ENCODE measurements around the gene ZNF511.

ZNF511 gene

DNA sequence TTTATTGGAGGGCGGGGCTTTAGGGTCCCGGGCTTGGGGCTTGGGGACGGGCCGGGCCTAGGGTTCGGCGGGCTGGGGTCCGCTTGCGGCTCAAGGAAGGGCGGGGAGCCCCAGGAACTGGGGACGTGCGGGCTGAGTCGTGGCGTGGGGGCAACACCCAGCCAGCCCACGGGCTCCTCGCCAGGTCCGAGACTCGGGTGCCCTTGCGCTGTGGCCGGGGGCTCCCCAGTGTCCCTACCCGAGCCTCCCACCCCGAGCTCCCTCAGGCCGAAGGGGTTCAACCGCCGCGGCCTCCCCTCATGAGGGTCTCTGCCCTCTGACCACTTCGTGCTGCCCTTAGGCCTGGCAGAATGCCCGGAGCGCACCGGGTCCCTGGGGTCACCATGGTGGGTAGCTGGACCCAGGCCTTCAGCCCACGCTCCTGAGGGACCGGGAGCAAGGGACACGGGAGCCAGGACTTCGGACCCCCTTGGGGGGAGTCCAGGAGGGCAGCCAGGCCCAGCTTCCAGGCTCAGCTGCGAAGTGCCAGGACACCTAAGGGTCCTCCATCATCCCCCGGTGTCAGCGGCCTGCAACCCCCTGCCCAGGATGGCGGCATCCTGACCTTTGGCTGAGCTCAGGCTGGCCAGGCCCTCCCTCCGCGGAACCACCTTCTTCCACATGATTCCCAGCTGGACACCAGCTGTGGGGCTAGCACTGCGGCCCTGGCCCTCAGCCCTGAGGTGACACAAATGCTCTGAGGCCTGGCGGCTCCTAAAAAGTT, 49.6 kb downstream of the ZNF511 start:
- H3K4me2 ChIP-seq (ENCODE audit: low read length) = no peak overlapping the region

DNA sequence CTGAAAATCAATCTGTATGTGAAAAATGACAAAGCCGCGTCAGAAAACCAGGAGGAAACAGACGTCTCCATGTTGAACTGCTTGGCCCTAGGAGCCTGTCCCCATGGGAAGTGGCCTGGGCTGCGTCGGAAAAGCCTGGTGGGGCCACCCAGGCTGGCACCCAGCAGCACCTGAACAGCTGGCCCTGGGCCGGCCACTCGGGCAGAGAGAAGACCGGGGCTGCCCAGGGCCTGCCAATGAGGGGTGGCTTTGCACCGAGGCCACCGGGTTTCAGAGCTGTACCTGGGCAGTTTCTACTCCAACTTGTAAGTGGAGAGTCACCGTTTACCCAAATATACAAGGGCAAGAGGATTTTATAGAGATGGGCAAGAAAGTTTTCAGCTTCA, 50.2 kb downstream of the ZNF511 start:
- no peak overlapping the region for H4K8ac ChIP-seq (ENCODE audit: low read depth, low read length)
- H3K4ac ChIP-seq (ENCODE audit: low read depth, low read length) = no peak overlapping the region
- H2BK120ac ChIP-seq (ENCODE audit: low read depth, low read length) = no peak overlapping the region
- no peak overlapping the region for H3K4me3 ChIP-seq (ENCODE audit: low read length)
- peaks cover 3% of the 10 kb centered on the region for H3K4me1 ChIP-seq (ENCODE audit: control insufficient read depth, low read depth, low read length)
- H3K79me1 ChIP-seq (ENCODE audit: low read length) = peaks cover 6% of the 10 kb centered on the region
- no peak overlapping the region for H3K4me2 ChIP-seq (ENCODE audit: low read length)
- peaks cover 6% of the 10 kb centered on the region for H3K79me2 ChIP-seq (ENCODE audit: control insufficient read depth, insufficient read depth, low read length)
- no peak overlapping the region for H2AK5ac ChIP-seq (ENCODE audit: low read length)
- no peak overlapping the region for H3K27ac ChIP-seq (ENCODE audit: low read depth, low read length)
- H4K5ac ChIP-seq (ENCODE audit: low read length) = no peak overlapping the region
- no peak overlapping the region for H3K23ac ChIP-seq (ENCODE audit: low read length)
- WGBS (ENCODE audit: extremely low coverage, insufficient coverage, low lambda C conversion rate) = no CpG with 5 or more reads among the region's 11 CpGs
- H3K36me3 ChIP-seq (ENCODE audit: control insufficient read depth, insufficient read depth, low read length) = no peaks in the 10 kb centered on the region
- no peak overlapping the region for H3K56ac ChIP-seq (ENCODE audit: low read length)
- no peak overlapping the region for H3K9ac ChIP-seq (ENCODE audit: low read length)
- H3K18ac ChIP-seq (ENCODE audit: low read length) = no peak overlapping the region
- H3K27me3 ChIP-seq (ENCODE audit: insufficient read depth, low read length, poor library complexity) = no peaks in the 10 kb centered on the region
- DNase-seq = no peak
- H2BK15ac ChIP-seq (replicated peaks; ENCODE audit: low read depth) = no peak overlapping the region
- H2BK5ac ChIP-seq (ENCODE audit: low read length) = no peak overlapping the region

More for the DNA sequence above, 49.6 kb downstream of the ZNF511 start:
- H3K4ac ChIP-seq (ENCODE audit: low read depth, low read length) = no peak overlapping the region
- H4K5ac ChIP-seq (ENCODE audit: low read length) = no peak overlapping the region
- peaks cover 3% of the 10 kb centered on the region for H3K4me1 ChIP-seq (ENCODE audit: control insufficient read depth, low read depth, low read length)
- H3K79me1 ChIP-seq (ENCODE audit: low read length) = peaks cover 6% of the 10 kb centered on the region
- no peak overlapping the region for H2BK120ac ChIP-seq (ENCODE audit: low read depth, low read length)
- no peaks in the 10 kb centered on the region for H3K27me3 ChIP-seq (ENCODE audit: insufficient read depth, low read length, poor library complexity)
- H3K79me2 ChIP-seq (ENCODE audit: control insufficient read depth, insufficient read depth, low read length) = peaks cover 6% of the 10 kb centered on the region
- H3K18ac ChIP-seq (ENCODE audit: low read length) = no peak overlapping the region
- no peak overlapping the region for H2BK15ac ChIP-seq (replicated peaks; ENCODE audit: low read depth)
- H3K23ac ChIP-seq (ENCODE audit: low read length) = no peak overlapping the region
- DNase-seq = no peak
- no CpG with 5 or more reads among the region's 41 CpGs for WGBS (ENCODE audit: extremely low coverage, insufficient coverage, low lambda C conversion rate)
- no peak overlapping the region for H2AK5ac ChIP-seq (ENCODE audit: low read length)
- H3K9ac ChIP-seq (ENCODE audit: low read length) = no peak overlapping the region
- no peaks in the 10 kb centered on the region for H3K36me3 ChIP-seq (ENCODE audit: control insufficient read depth, insufficient read depth, low read length)
- H4K8ac ChIP-seq (ENCODE audit: low read depth, low read length) = no peak overlapping the region
- H3K56ac ChIP-seq (ENCODE audit: low read length) = no peak overlapping the region
- no peak overlapping the region for H3K27ac ChIP-seq (ENCODE audit: low read depth, low read length)
- H2BK5ac ChIP-seq (ENCODE audit: low read length) = no peak overlapping the region
- no peak overlapping the region for H3K4me3 ChIP-seq (ENCODE audit: low read length)

DNA sequence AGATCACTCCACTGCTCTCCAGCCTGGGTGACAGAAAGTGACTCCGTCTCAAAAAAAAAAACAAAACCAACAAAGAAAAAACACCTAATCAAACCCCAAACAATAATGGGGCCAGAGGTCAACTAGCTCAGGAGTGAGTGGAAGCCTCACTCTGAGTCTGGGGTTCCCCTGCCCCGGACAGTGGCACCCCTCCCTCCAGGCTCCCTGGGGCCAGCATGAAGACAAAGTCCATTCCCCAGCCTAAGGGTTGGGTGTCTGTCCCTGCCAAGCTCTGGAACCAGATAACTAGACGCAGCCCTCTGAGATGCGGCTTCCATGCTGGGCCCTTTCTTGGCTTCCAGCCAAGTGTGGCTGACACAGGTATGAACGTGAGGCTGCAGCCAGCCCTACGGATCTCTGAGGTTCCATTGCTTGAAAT, 50.8 kb downstream of the ZNF511 start:
- Histone ChIP-seq H4K5ac (ENCODE audit: low read length) (no peak overlapping the region), H3K79me2 (ENCODE audit: control insufficient read depth, insufficient read depth, low read length) (peaks cover 6% of the 10 kb centered on the region), H3K4me3 (ENCODE audit: low read length) (no peak overlapping the region), H3K4ac (ENCODE audit: low read depth, low read length) (no peak overlapping the region), H2BK120ac (ENCODE audit: low read depth, low read length) (no peak overlapping the region), H3K36me3 (ENCODE audit: control insufficient read depth, insufficient read depth, low read length) (peaks cover under 1% of the 10 kb centered on the region), H3K56ac (ENCODE audit: low read length) (peak overlapping the region; percentile 7), H3K4me1 (ENCODE audit: control insufficient read depth, low read depth, low read length) (peaks cover 3% of the 10 kb centered on the region), H3K4me2 (ENCODE audit: low read length) (no peak overlapping the region), H3K9ac (ENCODE audit: low read length) (no peak overlapping the region), H3K18ac (ENCODE audit: low read length) (no peak overlapping the region), H4K8ac (ENCODE audit: low read depth, low read length) (no peak overlapping the region), H3K23ac (ENCODE audit: low read length) (no peak overlapping the region), H3K27ac (ENCODE audit: low read depth, low read length) (no peak overlapping the region), H3K27me3 (ENCODE audit: insufficient read depth, low read length, poor library complexity) (no peaks in the 10 kb centered on the region), H2BK5ac (ENCODE audit: low read length) (no peak overlapping the region), H3K79me1 (ENCODE audit: low read length) (peaks cover 6% of the 10 kb centered on the region), H2AK5ac (ENCODE audit: low read length) (no peak overlapping the region), H2BK15ac (replicated peaks; ENCODE audit: low read depth) (no peak overlapping the region)
- no CpG with 5 or more reads among the region's 6 CpGs for WGBS (ENCODE audit: extremely low coverage, insufficient coverage, low lambda C conversion rate)
- no peak for DNase-seq

DNA sequence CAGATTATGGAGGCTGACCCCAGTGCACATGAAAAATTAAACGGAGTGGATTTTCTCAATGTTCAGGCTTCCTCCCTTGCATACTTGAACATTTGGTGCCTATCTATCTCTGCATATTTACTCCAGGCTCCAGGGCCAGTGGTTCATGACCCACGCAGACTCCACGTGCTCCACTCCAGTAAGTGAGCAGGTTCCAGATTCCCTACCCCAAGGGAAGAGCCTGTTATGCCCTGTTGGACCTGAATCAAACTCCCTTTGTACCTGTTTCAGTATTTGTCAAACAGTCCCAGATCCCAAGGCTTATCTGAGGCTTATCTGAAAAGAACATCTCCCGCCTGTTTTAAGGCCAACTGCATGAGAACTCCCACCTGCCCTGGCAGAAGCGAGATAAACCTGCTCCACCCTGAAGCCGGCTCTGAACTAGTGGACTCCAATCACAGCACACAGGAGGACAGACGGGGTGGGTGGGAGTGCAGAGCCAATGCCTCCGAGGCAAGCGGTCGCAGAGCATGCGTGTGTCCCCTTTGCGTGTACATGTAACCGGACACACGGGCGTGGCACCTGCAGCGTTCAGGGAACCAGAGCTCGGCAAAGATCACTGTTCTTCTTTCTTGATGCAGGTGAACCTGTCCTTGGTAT, 51.4 kb downstream of the ZNF511 start:
- WGBS (ENCODE audit: extremely low coverage, insufficient coverage, low lambda C conversion rate) = no CpG with 5 or more reads among the region's 17 CpGs

DNA sequence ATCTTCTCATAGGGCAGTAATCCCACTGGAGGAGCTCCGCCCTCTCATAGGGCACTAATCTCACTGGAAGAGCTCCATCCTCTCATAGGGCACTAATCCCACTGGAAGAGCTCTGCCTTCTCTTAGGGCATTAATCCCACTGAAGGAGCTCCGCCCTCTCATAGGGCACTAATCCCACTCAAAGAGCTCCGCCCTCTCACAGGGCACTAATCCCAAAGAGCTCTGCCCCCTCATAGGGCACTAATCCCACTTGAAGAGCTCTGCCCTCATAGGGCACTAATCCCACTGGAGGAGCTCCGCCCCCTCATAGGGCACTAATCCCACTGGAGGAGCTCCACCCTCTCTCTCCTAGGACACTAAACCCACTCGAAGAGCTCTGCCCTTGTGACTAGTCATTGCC, 52.5 kb downstream of the ZNF511 start:
- Histone ChIP-seq H3K36me3 (ENCODE audit: control insufficient read depth, insufficient read depth, low read length) (peaks cover 8% of the 10 kb centered on the region), H2AK5ac (ENCODE audit: low read length) (no peak overlapping the region)

More for the DNA sequence above, 51.4 kb downstream of the ZNF511 start:
- H3K4me2 ChIP-seq (ENCODE audit: low read length) = no peak overlapping the region
- no peak overlapping the region for H3K23ac ChIP-seq (ENCODE audit: low read length)
- H3K27ac ChIP-seq (ENCODE audit: low read depth, low read length) = no peak overlapping the region
- H3K27me3 ChIP-seq (ENCODE audit: insufficient read depth, low read length, poor library complexity) = no peaks in the 10 kb centered on the region
- no peak overlapping the region for H2AK5ac ChIP-seq (ENCODE audit: low read length)
- no peak overlapping the region for H2BK5ac ChIP-seq (ENCODE audit: low read length)
- no peak overlapping the region for H4K8ac ChIP-seq (ENCODE audit: low read depth, low read length)
- H3K79me2 ChIP-seq (ENCODE audit: control insufficient read depth, insufficient read depth, low read length) = peaks cover 6% of the 10 kb centered on the region
- H3K4ac ChIP-seq (ENCODE audit: low read depth, low read length) = no peak overlapping the region
- peaks cover 2% of the 10 kb centered on the region for H3K36me3 ChIP-seq (ENCODE audit: control insufficient read depth, insufficient read depth, low read length)
- no peak for DNase-seq
- no peak overlapping the region for H3K4me3 ChIP-seq (ENCODE audit: low read length)
- H3K9ac ChIP-seq (ENCODE audit: low read length) = no peak overlapping the region
- no peak overlapping the region for H3K56ac ChIP-seq (ENCODE audit: low read length)
- no peak overlapping the region for H4K5ac ChIP-seq (ENCODE audit: low read length)
- peaks cover 3% of the 10 kb centered on the region for H3K4me1 ChIP-seq (ENCODE audit: control insufficient read depth, low read depth, low read length)
- no peak overlapping the region for H2BK120ac ChIP-seq (ENCODE audit: low read depth, low read length)
- no peak overlapping the region for H2BK15ac ChIP-seq (replicated peaks; ENCODE audit: low read depth)
- peaks cover 6% of the 10 kb centered on the region for H3K79me1 ChIP-seq (ENCODE audit: low read length)
- H3K18ac ChIP-seq (ENCODE audit: low read length) = no peak overlapping the region

More for the DNA sequence above, 52.5 kb downstream of the ZNF511 start:
- Histone ChIP-seq H2BK15ac (replicated peaks; ENCODE audit: low read depth) (no peak overlapping the region), H3K23ac (ENCODE audit: low read length) (no peak overlapping the region), H3K4me1 (ENCODE audit: control insufficient read depth, low read depth, low read length) (peaks cover 3% of the 10 kb centered on the region), H3K27me3 (ENCODE audit: insufficient read depth, low read length, poor library complexity) (no peaks in the 10 kb centered on the region), H3K79me2 (ENCODE audit: control insufficient read depth, insufficient read depth, low read length) (peaks cover 6% of the 10 kb centered on the region), H3K56ac (ENCODE audit: low read length) (no peak overlapping the region), H3K4me3 (ENCODE audit: low read length) (no peak overlapping the region), H2BK5ac (ENCODE audit: low read length) (no peak overlapping the region), H3K4me2 (ENCODE audit: low read length) (no peak overlapping the region), H3K18ac (ENCODE audit: low read length) (no peak overlapping the region), H2BK120ac (ENCODE audit: low read depth, low read length) (no peak overlapping the region), H3K27ac (ENCODE audit: low read depth, low read length) (no peak overlapping the region), H3K9ac (ENCODE audit: low read length) (no peak overlapping the region), H4K8ac (ENCODE audit: low read depth, low read length) (no peak overlapping the region), H3K79me1 (ENCODE audit: low read length) (peaks cover 4% of the 10 kb centered on the region), H4K5ac (ENCODE audit: low read length) (no peak overlapping the region), H3K4ac (ENCODE audit: low read depth, low read length) (no peak overlapping the region)
- no peak for DNase-seq
- WGBS (ENCODE audit: extremely low coverage, insufficient coverage, low lambda C conversion rate) = no CpG with 5 or more reads among the region's 5 CpGs
